HG02610 (cell line): Measurements from ENCODE around the gene VMP1.

Source experiments
- ATAC-seq: cut with Tn5 transposase; IDR thresholded peaks from one replicate; pipeline ENCODE4 v1.9.1; 2021; ENCODE audit warnings: mild to moderate bottlenecking, moderate library complexity; ENCODE audit not compliant: unreplicated experiment

VMP1 gene

DNA sequence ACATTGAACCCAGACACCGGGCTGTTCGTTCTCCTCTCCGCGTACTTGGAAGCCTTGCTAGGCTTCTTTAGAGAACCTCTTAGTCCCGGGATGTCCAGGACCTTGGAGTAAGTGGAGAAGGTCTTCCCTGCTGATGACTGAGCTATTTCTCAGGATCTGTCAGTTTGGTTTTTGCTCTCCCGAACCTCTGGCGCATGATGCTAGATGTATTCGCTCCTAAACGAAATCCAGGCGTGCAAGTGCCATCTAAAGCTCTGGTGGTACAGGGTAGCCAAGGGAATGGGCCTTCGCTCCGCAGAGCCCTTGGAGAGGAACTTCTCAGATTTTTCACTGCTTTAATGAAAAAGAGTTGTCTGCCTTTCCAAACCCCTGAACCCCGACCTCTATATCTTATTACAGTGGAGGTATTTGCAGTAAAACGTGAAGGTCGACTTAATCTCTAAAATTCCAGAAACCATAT is 547 bp downstream of the VMP1 start:
- ATAC-seq = no peak

DNA sequence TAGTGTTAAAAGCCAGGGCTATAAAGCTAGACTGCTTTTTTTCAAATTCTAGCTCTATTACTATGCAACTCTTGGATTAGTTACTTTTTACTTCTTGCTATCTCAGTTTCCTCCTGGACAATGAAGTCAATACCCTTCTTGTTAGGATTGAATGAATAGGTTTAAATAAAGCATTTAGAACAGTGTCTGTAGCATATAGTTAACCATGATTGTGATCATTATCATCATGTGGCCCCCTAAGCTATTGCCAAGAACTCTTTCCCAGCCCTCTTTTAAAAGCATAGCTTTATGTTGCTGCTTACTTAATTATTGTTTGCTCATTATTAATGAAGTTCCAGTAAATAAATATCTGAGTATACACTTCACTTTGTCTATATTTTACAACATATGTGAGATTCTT is 4.5 kb downstream of the VMP1 start:
- no peak for ATAC-seq

DNA sequence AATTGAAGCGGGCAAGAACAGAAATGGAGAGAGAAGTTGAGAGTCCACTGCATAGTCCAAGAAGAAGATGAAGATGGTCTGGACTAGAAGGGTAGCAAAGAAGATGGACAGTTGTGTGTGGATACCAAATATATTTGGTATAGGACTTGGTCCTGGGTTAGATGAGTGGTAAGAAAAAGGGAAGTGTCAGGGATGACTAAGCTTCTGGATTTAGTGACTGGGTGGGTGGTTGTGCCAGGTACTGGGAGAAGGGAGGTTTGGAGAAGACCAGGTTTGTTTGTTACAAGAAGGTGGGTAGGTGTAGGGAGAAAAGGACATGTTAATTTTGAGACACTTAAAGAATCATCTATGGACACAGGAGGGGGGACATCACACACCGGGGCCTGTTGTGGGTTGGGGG is 5.4 kb downstream of the VMP1 start:
- ATAC-seq = no peak

DNA sequence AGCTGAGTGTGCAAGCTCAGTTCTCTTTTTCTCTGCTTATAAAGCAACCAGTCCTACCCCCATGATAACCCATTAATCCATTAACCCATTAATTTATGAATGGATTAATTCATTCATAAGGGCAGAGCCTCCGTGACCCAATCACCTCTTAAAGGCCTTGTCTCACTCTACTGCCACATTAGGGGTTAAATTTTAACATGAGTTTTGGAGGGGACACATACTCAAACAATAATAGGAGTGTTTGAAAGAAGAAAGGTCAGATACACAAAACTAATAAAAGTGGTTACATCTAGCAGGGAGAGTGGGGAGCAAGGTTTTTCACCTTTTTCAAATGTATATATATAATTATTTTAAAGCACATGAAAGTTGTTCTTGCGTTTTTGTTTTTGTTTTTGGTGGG is 6.8 kb downstream of the VMP1 start:
- no peak for ATAC-seq

DNA sequence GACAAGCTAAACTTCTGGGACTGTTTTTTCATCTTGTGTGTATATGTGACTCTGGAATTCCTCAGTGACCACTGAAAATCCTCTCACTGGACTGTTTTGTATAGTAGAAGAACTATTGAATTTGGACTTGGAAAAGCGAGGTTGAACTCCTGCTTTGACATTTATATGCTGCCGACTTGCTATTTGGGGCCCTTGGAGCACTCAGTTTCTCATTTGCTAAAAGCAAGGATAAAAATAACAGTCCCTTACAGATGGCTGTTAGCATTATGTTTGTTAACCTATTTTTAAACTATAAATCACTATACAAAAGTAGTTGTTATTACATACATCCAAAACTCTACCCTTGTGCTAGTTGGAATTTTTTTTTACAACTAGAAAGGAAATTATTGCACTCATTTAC is 9.0 kb downstream of the VMP1 start:
- ATAC-seq = no peak

DNA sequence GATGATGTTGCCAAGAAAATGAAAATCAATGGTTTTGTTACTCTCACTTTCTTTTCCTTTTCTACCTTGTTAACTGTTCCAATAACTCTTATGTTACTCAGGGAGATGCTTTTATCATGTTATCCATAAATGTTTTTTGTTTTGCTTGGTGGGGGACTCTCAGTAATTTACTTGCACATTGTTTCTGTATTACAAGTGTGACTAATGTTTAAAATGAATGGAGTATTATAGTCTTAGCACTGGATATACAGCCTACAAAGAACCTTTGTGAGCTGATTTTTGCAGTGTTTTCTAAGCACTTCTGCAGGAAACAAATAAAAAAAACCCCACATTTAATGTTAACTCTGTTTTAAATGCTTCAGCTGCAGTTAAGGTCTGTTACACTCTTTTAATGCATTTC is 12.1 kb downstream of the VMP1 start:
- ATAC-seq = no peak

DNA sequence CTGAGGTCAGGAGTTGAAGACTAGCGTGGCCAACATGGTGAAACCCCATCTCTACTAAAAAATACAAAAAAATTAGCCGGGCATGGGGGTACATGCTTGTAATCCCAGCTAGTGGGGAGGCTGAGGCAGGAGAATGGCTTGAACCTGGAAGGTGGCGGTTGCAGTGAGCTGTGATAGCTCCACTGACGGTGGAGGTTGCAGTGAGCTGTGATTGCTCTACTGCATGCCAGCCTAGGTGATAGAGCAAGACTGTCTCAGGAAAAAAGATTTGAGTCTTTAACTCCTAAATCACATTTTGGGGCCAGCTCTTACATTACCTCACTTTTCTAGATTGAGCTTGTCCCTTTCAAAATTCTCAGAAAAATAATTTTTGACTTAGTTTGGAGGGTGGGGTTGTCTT is 15.2 kb downstream of the VMP1 start:
- ATAC-seq = no peak

DNA sequence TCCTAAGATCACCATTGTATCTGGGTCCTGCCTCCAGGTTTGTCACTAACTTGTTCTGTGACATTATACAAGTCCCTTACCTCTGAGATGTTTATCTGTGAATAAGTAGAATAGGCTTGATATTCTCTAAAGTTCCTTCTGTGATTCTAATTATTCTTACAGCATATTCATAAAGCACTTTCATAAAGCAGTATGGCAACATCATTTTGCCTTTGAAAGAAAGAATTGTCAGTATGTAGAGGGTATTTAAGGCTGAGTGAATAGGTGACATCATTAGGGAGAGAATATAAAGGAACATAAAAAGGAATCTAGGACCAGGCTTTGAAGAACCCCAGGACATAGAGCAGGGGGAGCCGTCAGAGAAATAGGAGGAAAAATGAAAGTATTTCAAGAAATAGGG is 15.6 kb downstream of the VMP1 start:
- no peak for ATAC-seq

DNA sequence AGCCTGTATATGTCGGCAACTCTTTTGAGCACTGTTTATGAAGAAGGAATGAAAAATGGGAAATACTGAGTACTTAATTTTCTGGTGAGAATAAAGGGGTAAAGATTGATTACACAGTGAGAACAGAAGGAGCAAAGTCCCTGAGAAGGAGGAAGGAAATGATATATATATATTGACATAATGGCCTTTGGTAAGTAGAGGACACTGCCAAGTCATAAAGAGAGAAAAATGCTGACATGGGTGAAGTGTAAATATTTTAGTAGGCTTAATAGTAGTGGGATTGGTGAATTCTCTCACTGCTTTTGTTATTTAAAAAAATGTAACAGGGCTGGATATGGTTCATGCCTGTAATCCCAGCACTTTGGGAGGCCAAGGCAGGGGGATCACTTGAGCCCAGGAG is 16.2 kb downstream of the VMP1 start:
- ATAC-seq = no peak

DNA sequence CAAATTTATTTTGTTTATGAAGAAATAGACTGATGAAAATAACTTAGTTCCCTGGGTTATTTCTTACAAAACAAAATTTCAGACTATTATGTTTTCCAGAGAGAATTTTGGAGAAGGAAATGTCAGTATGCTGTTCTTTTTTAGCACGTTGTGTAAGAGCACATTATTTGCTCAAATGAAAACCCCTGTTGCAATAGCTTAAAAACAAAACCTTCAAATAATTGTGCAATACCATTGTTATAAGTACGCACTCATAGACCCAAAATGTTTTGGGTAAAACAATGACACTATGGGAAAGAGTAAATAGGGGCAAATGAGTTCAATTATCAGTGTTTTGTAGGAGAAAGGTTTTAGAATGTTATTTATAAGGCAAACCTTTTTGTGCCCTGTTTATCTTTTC is 18.2 kb downstream of the VMP1 start:
- ATAC-seq = no peak

DNA sequence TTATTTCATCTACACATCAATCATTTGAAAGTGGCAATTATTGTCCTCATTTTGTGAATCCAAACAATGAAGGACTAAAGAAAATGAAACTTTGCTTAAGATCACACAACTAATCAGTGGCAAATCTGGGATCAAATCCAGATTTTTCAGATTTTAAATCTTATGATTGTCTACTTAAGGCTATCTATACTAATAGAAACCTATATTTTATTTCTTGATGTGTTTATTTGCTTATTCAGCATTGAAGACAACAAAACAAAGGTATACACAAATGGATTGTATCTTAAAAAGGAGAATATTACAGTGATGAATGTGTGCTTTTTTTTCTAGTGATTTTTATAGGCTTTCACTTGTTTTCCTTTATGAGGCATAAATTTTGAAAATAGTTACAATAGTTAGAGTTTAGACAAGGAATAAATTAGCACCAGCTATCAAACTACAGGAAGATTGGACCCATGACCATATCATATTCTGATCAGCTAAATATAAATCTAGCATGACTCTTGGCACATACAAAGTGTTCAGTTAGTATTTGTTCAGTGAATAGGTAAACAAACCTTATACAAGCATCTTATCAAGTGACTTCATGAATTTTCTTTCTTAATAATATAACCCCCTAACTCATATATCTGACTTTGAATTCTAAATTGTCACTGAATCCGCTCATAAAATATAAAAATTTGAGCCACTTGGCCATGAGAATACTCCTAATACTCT is 20.5 kb downstream of the VMP1 start:
- ATAC-seq = no peak

DNA sequence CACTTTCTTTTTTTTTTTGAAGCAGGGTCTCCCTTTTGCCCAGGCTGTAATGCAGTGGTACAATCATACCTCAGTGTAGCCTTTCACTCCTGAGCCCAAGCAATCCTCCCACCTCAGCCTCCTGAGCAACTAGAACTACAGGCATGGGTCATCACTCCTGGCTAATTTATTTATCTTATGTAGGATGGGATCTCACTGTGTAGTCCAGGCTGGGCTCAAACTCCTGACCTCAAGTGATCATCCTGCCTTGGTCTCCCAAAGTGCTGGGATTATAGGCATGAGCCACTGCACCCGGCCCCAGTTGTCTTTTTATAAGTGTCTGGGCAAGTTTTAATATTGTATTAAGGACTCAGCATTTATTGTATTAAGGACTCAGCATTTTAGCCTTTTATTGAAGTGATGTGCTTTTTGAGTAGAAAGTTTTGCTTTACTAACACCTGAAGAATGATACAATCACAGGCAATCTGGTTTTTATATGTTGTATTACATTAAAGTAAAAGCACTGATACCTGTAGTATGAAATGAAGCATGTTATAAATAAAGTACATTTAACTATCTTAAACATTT is 22.9 kb downstream of the VMP1 start:
- no peak for ATAC-seq

DNA sequence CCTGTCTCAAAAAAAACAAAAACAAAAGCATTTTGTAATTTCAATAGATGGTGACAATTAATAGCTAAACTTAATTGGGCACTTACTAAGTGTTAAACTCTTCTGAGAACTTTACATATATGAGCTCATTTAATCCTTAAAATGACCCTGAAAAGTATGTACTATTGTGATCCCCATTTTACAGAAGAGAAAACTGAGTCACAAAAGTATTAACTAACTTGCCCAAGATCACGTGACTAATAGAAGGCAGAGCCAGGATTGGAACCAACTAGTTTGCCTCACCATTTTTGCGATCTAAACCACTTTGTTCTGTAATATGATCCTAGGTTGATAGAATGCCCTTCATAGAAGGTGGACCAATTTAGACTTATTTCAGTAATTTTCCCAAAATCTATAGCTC is 26.2 kb downstream of the VMP1 start:
- ATAC-seq = no peak

DNA sequence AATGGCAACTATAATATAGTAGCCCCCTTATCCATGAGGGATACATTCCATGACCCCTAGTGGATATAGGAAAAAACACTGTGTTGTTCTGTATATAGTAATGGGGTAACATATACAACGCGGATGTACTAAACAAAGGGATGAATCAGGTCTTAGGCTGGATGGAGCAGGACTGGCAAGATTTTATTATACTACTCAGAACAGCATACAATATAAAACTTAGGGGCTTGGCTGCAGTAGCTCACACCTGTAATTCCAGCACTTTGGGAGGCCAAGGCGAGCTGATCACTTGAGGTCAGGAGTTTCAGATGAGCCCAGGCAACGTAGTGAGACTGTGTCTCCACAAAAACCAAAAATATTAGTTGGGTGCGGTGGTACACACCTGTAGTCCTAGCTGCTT is 26.8 kb downstream of the VMP1 start:
- ATAC-seq = no peak

DNA sequence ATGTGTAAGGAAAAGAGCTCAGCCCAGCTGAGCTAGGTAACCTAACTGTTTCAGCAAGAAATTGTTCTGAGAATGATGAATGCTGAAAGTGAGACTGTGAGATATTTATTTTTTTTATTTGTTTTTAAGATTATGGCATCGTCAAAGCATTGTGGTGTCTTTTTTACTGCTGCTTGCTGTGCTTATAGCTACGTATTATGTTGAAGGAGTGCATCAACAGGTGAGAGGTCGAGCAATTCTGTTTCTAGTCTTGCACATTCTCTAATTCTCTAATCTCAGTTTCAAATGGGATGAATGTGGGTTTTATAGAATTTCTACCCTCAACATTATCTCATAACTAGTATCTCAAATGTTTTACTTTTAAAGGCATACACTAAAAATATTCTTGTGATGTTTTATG is 29.9 kb downstream of the VMP1 start:
- ATAC-seq = no peak

DNA sequence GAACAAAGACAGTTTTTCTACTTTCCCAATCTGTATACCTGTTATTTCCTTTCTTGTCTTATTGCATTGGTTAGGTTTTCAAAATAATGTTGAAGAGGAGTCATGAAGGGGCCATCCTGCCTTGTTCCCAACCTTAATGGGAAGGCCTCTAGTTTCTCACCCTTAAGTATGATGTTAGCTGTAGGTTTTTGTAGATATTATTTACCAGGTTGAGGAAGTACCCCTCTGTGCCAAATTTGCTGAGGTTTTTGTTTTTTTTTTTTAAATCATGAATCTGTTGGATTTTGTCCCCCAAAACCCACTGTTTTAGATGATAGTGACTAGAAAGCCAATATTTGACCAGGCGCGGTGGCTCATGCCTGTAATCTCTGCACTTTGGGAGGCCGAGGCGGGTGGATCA is 36.4 kb downstream of the VMP1 start:
- no peak for ATAC-seq

DNA sequence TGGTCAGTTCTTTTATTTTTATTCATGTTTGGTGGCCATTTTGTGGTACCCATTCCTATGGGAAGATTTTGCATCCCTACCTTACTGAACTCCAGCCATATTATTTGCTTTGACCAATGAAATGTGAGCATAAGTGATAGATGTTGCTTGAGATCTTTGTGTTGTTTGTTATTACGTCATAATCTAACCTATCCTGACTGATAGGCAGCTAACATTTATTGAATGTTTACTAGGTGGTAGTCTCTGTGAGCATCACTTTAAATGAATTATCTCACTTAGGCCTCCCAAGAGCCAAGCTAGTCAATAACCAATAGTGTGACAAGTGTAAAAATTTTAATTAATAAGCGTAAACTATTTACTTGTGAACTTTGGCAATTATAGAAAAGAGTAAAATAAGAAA is 37.6 kb downstream of the VMP1 start:
- ATAC-seq = no peak

DNA sequence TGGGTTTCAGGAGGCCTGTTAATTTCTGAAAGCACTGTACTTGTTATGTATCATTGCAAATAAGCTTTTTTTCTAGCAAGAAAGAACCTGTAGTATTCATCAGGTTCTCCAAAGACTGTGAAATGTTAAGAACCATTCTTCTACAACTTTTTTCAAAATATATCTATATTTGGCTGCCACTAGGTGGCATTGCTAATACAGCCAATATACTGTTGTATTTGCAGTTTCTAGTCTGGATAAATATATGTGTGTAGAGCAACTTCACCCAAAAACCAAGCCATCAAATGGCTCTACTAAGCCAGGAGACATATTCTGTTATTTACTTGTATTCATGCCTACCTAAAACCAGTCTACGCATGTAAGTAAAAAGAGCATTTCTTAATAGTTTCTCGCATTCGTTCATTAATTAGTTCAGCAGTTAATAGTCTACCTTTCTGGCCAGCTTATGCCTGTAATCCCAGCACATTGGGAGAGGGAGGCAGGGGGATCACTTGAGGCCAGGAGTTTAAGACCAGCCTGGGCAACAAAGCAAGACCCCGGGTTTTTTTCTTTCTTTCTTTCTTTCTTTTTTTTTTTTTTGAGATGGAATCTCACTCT is 39.5 kb downstream of the VMP1 start:
- ATAC-seq = no peak

DNA sequence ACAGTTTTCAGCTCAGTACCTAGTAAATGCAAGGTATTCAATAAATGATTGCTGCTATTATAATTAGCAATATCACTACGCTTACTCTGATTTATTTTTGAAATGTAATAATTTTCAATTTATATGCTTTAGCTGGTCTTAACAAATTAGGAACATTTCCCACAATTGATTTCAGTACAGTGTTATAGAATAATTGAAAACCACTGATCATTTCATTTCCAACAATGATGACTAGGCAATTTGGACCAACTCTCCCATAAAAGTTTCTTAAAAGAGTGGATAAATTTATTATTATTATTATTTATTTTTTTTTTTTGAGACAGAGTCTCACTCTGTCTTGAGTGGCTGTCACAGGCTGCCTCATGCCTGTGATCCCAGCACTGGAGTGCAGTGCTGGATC is 41.1 kb downstream of the VMP1 start:
- ATAC-seq = no peak

DNA sequence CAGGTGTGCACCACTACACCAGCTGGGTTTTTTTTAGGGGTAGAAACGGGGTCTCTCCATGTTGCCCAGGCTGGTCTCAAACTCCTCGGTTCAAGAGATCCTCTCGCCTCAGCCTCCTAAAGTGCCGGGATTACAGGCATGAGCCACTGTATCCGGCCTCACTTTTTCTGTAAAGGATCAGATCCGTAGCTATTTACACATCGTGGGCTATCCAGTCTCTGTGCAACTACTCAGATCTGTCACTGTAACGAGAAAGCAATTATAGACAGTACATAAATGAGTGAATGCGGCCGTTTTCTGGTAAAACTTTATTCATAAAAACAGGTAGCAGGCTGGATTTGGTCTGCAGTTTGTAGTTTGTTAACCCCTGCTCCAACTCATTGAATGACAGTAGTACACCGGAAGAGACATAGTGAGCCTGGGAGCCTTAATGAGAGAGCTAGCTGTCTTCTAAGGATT is 44.5 kb downstream of the VMP1 start:
- no peak for ATAC-seq

DNA sequence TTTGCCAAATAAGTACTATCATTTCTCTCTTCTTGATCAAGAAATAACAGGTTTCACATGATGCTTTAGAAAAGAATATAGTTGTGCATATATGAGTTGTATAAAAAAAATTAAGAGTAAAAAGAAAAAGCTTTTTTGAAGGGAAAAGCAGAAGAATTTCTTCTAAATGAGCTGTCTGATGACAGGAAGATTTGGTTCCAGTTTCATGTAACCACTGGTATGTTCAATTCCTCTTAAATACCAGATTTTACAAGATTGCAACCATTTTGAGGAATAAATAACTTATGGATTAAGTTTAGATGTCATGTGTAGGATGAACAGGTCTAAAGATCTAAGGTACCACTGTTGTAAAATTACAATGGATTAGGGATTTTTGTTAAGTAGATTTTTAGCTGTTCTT is 45.0 kb downstream of the VMP1 start:
- ATAC-seq = no peak

DNA sequence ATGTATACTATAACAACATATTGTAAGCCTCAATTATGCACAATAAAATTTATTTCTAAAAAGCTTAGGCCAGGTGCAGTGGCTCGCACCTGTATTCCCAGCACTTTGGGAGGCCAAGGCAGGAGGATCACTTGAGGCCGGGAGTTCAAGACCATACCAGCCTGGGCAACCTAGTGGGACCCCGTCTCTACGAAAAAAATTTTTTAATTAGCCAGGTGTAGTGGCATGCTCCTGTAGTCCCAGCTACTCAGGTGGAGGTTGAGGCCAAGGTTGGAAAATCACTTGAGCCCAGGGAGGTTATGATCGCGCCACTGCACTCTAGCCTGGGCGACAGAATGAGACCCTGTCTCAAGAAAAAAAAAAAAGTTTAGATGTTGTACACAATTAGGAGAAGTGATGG is 45.5 kb downstream of the VMP1 start:
- no peak for ATAC-seq
